NCI-H2081 (cell line): ENCODE measurements around the gene TXNDC11.

Source experiments
- DNase-seq, 2 experiments: peaks; one replicate each; lab custom pipeline; 2025; lab: John Stamatoyannopoulos, UW

TXNDC11 gene

GRCh38 chr16:11691235-11691634, 51.4 kb downstream of the TXNDC11 start:
- DNase-seq, result no peak

- DNase-seq, result no peak
These were observed 53.4 kb downstream of the TXNDC11 start for GRCh38 chr16:11689031-11689840.

DNA sequence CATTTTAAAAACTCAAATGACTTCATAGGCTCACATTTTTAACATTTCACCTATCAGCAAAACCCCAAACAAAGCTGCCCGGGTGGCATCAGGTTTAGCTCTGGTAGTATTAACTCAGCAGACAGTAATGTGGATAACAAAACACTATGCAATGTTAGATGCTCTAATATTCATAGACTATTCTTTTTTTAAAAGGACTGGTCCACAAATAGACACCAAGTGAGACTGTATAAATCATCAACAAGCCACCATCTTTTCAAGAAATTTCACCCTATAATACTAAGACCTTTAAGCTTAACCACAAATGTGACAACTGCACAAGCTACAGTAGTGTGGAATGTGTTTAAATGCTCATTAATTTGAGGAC, 54.2 kb downstream of the TXNDC11 start:
- DNase-seq, result no peak

- DNase-seq, result no peak
These were observed 54.8 kb downstream of the TXNDC11 start for GRCh38 chr16:11687601-11688519.

- no peak for DNase-seq
These were observed 55.8 kb downstream of the TXNDC11 start for GRCh38 chr16:11686713-11687380.

DNA sequence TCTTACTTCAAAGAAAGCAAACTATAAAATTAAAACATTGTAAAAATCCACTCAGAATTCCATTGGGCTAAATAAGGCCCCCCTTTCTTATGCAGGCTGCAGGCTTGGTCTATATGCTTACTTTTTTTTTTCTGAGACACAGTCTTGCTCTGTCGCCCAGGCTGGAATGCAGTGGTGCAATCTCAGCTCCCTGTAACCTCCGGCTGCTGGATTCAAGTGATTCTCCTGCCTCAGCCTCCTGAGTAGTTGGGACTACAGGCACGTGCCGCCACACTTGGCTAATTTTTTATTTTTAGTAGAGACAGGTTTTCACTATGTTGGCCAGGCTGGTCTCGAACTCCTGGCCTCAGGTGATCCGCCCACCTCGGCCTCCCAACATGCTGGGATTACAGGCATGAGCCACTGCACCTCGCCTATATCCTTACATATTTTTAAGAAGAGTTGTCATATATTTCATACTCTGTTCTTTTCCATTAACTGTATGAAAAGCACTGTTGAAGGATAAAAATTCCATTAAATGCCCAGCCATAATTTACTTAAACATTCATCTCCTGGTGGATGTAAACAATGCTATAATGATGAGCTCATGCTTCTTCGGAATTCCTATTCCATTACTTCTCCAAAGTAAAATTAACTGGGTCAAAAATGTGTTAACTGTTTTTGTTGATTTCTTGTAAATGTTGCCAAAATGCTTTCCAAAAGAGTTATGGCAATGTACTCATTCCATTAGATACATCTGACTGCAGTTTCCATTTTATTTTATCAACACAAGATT, 56.6 kb downstream of the TXNDC11 start:
- DNase-seq, result no peak

DNA sequence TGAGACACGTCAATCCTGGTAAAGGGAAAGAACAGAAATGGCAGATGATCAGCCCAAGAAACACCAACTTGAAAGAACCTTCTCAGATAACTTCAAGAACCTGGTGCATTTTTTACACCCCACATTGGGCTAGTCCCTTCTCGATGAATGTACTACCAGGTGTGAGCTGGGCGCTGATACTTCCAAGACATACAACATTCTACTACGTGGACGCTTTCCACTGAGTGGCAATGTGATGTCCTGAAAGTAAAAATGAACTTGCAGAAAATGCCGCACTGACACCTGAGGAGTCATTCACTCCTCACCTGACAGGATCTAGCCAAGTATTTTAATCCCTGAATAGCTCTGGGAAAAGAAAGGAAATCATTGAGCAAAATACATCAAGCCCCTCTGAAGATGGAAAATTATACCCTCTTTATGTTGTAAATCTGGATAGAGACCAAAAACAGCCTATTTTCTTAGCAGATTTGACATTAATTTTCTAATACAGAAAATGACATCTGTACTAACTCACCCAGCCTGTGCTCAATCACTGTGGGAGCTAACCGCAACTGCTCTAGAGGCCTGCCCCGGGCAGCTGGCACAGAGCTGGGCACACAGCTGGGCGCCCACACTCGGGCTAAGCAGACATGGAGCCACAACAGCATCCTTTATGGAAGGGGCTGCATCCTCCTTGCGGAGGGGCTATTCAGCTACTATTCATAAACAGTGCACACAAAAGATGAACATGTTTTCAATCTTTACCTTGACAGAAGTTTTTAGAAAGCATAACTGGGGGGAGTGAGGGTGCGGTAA, 58.2 kb downstream of the TXNDC11 start:
- no peak for DNase-seq

DNA sequence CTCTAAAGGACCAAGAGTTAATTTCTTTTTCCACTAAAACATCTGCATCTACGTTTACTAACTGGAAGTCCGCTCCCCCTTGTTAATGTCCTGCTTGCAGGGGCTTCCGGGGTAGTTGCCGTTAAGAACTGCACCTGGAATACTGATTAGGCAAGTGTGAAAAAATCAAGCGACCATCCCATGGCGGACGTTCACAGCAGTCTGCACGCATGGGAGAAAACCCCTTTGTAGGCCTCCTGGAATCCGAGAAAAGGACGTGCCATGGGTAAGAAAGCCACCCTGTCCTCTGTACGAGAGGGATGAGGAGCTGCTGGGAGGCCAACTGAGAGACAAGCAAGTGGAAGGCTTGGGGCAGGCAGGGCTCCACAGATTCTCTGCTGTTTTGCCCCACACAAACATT, 59.5 kb downstream of the TXNDC11 start:
- no peak for DNase-seq

GRCh38 chr16:11682655-11683096, 60.0 kb downstream of the TXNDC11 start:
- DNase-seq, result no peak

DNA sequence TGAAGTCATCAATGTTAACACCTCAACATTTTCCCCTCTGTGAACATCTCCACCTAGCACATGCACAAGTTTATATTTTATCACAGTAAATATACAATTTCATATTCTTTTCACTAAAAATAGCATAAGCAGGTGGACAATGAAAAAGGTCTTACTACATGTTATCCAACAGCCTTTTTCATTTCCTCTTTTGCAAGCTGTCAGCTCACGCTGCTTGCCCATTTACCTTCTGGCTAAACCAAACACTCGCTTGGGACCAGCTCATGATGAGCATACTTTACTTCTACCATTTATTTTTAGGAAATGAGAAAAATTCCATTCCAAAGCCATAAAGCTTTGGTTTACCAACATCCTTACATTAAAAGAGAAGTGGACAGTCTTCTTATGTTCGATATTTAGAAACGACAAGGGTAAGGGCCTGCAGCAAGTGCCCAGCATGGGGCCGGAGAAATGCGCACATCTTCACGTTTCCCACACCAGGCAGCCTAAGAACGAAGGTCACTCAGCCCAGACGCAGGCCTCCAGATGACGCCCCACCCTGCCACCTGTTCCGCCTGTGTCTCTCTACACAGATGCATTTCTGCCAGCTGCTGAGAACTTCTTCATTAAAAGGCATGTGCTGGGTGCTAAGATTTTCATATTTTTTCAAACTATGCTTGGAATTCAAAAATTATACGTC, 60.5 kb downstream of the TXNDC11 start:
- no peak for DNase-seq

GRCh38 chr16:11681556-11681955, 61.1 kb downstream of the TXNDC11 start:
- DNase-seq, result no peak

- no peak for DNase-seq
These were observed 62.4 kb downstream of the TXNDC11 start for GRCh38 chr16:11679941-11680911.

DNA sequence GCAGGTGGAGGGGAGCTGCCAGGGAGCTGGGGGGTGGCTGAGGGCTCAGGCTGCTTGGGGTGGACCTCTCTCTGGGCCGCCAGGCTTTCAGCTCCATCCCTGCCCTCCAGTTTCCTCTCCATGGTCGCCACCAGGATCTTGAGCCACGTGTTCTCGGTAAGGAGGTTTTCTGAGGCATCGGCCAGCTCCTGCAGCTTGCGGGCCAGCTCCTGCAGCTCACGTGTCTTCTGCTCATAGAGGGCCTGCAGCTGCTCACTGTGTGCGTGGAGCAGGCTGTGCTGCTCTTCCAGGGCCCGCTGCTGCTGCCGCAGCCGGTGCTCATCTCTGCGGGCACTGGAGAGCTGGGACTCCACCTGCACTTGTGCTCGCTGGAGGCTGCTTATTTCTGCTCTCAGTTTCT, 63.4 kb downstream of the TXNDC11 start:
- DNase-seq, result no peak

GRCh38 chr16:11677959-11678881, 64.4 kb downstream of the TXNDC11 start:
- DNase-seq, result no peak

- DNase-seq, result no peak
These were observed 65.2 kb downstream of the TXNDC11 start for GRCh38 chr16:11677451-11677951.

GRCh38 chr16:11676799-11677198, 65.9 kb downstream of the TXNDC11 start:
- no peak for DNase-seq

GRCh38 chr16:11675561-11676511, 66.8 kb downstream of the TXNDC11 start:
- no peak for DNase-seq
